Activated CD4-positive, alpha-beta T cell treated with anti-CD3 and anti-CD28 coated beads, Interleukin-2, amount 50 U/mL, for 1 hour (primary cell): ENCODE data around the gene NR3C1.

Experiments used
- DNase-seq: peaks from one replicate; pipeline ENCODE4 v3.0.0-alpha.2; 2020

NR3C1 gene

DNA sequence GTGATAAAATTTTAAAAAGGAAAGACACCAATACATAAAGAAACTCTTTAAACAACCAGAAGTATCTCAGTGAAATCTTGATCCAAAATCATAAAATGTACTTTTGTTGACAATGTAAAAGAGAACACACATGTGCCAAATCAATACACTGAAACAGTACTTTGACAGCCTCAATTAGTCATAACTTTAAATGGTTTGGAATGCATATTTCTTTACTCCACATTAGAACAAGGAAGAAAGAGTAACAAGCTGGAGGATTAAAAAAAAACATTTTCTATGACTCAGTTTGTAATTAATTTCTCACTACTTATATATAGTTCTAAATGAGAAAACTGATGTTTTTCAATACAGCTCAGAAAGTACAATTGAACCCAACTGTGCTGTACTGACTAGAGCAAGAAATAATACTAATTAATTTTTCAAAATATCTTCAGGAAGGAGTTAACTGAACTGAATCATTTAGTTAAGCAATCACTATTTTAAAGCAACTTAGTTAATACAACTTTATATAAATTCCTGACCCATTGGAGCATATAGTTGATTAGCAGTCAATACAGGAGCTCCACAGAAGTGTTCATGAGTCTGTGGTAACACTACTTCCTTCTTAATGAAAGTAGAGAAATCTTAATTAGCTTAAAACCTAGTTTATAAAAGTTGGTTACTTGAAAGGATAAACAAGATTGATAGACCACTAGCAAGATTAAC is 101.0 kb downstream of the NR3C1 start:
- DNase-seq: no peak

DNA sequence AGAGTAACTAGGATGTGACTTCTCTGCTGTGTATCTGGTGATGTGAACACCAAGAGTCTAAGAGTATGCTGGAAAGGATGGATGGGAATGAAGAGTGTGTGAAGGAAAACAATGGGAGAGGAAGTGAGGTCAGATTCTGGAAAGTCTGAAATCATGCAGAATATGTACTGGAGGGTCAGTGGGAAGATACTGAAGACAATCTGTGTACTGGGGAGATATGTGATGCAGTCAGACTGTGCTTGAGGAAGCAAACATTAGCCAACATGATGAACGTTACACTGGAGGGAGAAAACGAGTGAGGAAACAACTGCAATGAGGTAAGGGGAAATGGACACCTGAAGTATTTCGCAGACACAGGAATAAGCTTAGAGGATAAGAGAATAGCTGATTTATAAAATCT is 105.7 kb downstream of the NR3C1 start:
- DNase-seq: no peak

- DNase-seq: no peak
Observed at GRCh38 chr5:143290125-143290524, 113.4 kb downstream of the NR3C1 start.

GRCh38 chr5:143284521-143284920 is 119.0 kb downstream of the NR3C1 start:
- DNase-seq: no peak

DNA sequence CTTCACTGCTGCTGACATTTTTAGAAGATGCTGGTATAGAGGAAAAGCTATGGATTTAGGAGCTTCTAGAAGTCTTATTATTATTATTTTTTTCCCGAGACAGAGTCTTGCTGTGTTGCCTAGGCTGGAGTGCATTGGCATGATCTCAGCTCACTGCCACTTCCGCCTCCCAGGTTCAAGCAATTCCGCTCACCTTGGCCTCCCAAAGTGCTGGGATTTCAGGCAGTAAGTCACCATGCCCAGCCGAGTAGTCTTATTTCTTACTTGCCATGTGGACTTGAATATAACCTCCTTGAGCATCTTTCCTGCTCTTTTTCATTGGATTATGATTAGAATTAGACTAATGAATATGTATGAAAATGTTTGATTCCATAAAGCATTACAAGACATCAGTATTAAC is 119.5 kb downstream of the NR3C1 start:
- no peak for DNase-seq

- DNase-seq: no peak
Observed at GRCh38 chr5:143281226-143281625, 122.3 kb downstream of the NR3C1 start.

- DNase-seq: no peak
Observed at GRCh38 chr5:143279698-143280097, 123.8 kb downstream of the NR3C1 start.

- no peak for DNase-seq
Observed at GRCh38 chr5:143277536-143277935, 126.0 kb downstream of the NR3C1 start.

DNA sequence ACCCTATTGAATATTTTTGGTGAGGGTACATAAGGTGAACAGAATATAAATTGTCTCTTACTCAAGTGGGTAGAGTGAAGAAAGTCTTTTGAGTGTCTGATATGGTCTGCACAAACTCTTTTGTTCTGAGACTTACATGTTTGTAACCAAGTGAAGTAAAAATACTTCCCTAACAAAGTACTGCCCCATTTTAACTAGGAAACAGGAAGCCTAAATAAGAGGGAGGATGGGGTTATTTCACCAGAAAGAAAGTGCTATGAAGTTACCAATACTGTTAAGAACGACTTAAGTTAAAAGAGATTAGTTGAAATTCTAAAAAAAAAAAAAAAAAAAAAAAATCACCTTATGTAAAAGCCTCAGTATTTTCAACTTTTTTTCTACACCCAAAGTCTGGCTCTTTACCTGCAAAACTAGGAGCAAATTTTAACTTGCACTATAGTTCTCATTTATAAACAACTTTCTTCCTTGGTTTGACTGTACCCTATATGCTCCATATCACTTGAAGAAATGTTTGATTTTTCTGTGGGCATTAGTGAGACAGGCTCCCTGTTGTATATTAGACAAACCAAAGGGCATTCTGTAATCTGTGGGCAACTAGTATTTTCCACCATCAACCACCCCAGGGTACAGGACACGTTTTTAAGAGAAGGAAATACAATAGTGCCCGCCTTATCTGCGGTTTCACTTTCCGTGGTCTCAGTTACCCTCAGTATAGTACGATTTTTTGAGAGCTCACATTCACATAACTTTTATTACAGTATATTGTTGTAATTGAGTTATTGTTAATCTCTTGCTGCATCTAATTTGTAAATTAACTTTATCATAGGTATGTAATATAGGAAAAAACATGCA is 127.7 kb downstream of the NR3C1 start:
- no peak for DNase-seq

DNA sequence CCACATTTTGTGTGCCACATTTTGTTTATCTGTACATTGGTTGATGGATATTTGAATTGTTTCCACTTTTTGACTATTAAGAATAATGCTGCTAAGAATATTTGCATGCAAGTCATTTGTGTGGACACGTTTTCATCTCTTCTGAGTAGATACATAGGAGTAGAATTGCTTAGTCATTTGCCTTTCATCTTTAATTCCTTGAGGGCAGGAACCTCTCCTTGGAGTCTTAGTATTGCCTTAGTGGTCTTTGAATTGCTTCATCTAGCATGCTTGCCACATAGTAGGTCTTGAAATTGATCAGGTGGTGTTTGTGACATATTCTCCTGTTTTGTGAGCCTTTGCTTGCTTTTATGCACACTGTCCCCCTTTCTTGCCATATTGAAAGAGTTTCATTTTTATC is 128.5 kb downstream of the NR3C1 start:
- no peak for DNase-seq

DNA sequence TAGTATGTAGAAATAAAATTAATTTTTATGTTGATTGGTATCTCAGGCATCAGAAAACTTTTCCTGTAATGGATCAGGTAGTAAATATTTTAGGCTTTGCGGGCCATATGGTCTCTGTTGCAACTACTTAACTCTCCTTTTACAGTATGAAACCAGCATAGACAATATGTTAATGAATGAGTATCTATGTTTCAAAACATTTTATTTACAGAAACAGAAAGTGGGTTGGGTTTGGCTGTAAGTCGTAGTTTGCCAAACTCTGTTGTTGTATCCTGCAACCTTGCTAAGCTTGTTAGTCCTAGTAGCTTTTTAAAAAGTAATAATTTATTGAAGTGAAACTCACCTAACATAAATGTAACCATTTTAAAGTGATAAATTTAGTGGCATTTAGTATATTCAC is 132.1 kb downstream of the NR3C1 start:
- DNase-seq: no peak

DNA sequence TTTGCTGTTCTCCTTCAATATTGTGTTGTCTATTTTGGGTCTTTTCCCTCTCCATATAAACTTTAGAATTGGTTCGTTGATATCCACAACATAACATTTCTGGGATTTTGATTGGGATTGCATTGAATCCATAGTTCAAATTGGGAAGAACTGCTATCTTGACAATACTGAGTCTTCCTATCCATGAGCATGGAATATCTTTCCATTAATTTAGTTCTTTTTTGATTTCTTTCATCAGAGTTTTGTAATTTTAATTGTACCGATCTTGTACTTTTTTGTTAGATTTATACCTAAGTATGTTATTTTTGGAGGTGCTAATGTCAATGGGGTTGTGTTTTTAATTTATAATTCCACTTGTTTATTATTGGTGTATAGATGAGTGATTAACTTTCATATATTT is 135.1 kb downstream of the NR3C1 start:
- no peak for DNase-seq

DNA sequence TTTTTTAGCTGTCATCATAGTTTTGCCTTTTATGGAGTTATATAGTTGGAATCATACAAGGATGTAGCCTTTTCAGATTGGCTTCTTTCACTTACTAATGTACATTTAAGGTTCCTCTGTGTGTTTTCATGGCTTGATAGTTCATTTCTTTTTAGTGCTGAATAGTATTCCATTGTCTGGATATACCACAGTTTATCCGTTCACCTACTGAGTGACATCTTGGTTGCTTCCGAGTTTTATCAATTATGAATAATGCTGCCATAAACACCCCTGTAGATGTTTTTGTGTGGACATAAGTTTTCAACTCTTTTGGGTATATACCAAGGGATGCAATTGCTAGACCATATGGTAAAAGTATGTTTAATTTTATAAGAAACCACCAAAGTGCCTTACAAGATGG is 136.3 kb downstream of the NR3C1 start:
- DNase-seq: no peak

- no peak for DNase-seq
Observed at GRCh38 chr5:143265995-143266394, 137.5 kb downstream of the NR3C1 start.

DNA sequence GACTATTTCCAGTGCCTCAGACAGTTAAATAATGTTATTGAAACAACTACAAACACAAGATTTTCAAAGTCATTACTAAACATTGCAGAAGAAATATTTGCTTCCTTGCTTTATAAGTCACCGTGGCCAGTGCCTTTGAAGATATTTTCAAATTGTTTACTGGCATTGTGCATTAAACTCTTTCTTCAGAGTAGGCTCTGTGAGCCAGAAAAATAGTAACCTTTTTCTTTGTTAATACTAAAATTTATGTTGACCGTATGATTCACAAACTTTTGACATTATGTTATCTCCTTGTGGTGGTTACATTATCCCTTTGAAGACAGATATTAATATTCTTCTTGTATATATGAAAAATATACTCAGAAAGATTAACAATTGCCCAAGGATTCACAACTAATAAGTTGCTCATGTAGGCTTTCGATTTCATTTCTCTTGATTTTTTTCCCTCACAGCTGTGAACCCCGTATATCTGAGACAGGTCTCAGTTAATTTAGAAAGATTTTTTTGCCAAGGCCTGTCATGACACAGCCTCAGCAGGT is 140.1 kb downstream of the NR3C1 start:
- no peak for DNase-seq

DNA sequence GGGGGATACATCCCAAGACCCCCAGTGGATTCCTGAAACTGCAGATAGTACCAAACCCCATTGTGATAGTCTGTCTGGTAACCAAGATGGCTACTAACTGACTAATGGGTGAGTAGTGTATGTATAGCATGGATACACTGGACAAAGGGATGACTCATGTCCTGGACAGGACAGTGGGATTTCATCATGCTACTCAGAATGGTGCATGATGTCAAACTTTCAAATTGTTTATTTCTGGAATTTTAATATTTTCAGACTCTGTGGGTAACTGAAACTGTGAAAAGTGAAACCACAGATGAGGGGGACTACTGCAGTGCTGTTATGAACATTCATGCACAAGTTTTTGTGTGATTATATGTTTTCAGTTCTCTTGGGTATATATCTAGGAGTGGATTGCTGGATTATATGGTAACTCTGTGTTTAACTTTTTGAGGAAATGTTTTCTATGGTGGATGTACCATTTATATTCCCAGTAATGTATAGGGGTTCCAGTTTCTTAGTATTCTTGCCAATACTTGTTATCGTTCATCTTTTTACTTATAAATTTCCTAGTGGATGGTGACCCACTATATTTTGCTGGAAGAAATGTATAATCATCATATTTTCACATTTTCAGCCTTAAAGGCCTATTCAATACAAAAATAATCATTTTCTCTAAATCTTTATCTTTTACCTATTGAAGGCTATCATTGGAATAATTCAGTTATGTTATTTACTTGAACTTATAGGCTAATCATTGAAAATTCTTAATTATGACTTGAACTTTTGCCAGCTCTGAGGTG is 140.9 kb downstream of the NR3C1 start:
- DNase-seq: no peak

- DNase-seq: no peak
Observed at GRCh38 chr5:143261748-143262392, 141.6 kb downstream of the NR3C1 start.

DNA sequence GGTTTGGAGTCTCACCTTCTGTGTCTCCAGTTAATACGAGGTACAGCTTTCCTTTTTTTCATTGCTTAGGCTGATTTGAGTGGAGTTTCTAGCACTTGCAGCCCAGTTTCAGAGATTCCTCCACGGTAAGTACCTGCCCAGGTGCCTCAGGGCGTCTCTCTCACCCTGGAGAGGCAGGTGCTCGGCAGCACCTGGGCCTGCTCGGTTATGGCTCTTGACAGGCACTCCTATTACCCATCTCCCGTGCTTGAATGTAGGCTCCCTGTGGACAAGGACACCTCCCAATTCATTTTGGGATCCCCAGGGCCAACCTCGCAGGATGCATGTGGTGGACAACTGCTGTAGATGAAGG is 144.3 kb downstream of the NR3C1 start:
- no peak for DNase-seq

GRCh38 chr5:143258559-143259253 is 144.8 kb downstream of the NR3C1 start:
- no peak for DNase-seq

- DNase-seq: no peak
Observed at GRCh38 chr5:143254819-143255218, 148.7 kb downstream of the NR3C1 start.

DNA sequence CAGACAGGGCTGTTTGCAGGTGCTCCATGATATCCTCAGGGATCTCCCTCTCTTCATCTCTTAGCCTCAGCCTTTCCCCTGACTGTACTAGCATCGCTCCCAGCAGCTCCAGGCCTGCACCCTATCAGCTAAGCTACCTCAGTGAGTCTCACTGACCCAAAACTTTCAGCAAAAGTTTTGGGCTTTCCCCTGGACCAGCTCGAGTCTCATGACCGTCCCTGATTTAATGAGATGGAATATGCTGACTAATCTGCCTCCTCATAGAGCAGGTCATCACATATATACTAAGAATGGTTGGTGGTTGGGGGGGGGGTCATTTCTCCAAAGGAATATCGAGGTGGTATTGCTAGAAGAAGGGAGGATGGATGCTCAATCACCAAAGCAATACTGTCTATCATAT is 151.5 kb downstream of the NR3C1 start:
- no peak for DNase-seq

DNA sequence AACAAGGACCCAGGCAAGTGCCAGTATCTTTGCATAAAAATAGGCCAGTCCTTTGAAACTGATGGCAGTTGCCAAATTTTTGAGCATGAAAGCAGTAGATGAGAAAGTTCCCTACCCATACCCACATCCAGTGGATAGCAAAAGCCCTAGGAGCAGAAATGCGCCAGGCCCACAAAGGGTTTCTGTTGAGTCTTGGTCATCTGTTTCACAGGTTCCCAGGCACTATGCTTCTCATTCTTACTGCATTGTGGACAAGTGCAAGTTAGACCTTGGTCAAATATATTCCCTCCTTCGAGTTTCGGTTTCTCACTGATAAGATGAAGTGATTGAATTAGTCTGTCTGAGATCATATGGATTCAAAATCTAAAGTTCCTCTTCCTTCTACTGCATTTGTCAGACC is 152.3 kb downstream of the NR3C1 start:
- DNase-seq: no peak
